ENCODE measurements around the gene MAPK1.
"Not testable (repeated sequence)": the region's sequence is repeated elsewhere in the genome, so short reads cannot be mapped to it uniquely, and the experiment has no call there.

MAPK1 gene

GRCh38 chr22:21791635-21792625 is 75.5 kb downstream of the MAPK1 start:
- FAIRE-seq, result no peak
- DNase-seq (ENCODE audit: low spot score), result no peak

- DNase-seq (ENCODE audit: low spot score); FAIRE-seq: not testable (repeated sequence)
Measured at GRCh38 chr22:21790849-21791610, 76.4 kb downstream of the MAPK1 start.

- no peak for DNase-seq (ENCODE audit: low spot score)
- FAIRE-seq, result no peak
Measured at GRCh38 chr22:21790359-21790758, 77.1 kb downstream of the MAPK1 start.

- FAIRE-seq, result not testable (repeated sequence)
Measured at GRCh38 chr22:21787565-21787964, 79.9 kb downstream of the MAPK1 start.

GRCh38 chr22:21780259-21780658 is 87.2 kb downstream of the MAPK1 start:
- DNase-seq (ENCODE audit: low spot score) (no peak), FAIRE-seq (no peak)

More at GRCh38 chr22:21787565-21787964, 79.9 kb downstream of the MAPK1 start:
- DNase-seq (ENCODE audit: low spot score), result not testable (repeated sequence)

- FAIRE-seq (no peak), DNase-seq (ENCODE audit: low spot score) (no peak)
Measured at GRCh38 chr22:21779444-21779843, 88.0 kb downstream of the MAPK1 start.

- FAIRE-seq (peak; percentile 60), DNase-seq (ENCODE audit: low spot score) (peak; percentile 38)
Measured at GRCh38 chr22:21778705-21779363, 88.6 kb downstream of the MAPK1 start.

GRCh38 chr22:21771631-21771976 is 95.8 kb downstream of the MAPK1 start:
- DNase-seq (ENCODE audit: low spot score), result no peak
- FAIRE-seq, result no peak

- no peak for DNase-seq (ENCODE audit: low spot score)
- no peak for FAIRE-seq
Measured at GRCh38 chr22:21768435-21768834, 99.0 kb downstream of the MAPK1 start.

- FAIRE-seq (no peak), DNase-seq (ENCODE audit: low spot score) (no peak)
Measured at GRCh38 chr22:21766691-21767462, 100.6 kb downstream of the MAPK1 start.

- FAIRE-seq (no peak), DNase-seq (ENCODE audit: low spot score) (no peak)
Measured at GRCh38 chr22:21765909-21766529, 101.4 kb downstream of the MAPK1 start.

- DNase-seq (ENCODE audit: low spot score), result no peak
- FAIRE-seq, result no peak
Measured at GRCh38 chr22:21764038-21764804, 103.2 kb downstream of the MAPK1 start.

- DNase-seq (ENCODE audit: low spot score) (no peak), FAIRE-seq (no peak)
Measured at GRCh38 chr22:21762712-21763581, 104.5 kb downstream of the MAPK1 start.

GRCh38 chr22:21761994-21762680 is 105.3 kb downstream of the MAPK1 start:
- DNase-seq (ENCODE audit: low spot score) (no peak), FAIRE-seq (no peak)

GRCh38 chr22:21761086-21761485 is 106.4 kb downstream of the MAPK1 start:
- FAIRE-seq (no peak), DNase-seq (ENCODE audit: low spot score) (no peak)

- FAIRE-seq (no peak), DNase-seq (ENCODE audit: low spot score) (no peak)
Measured at GRCh38 chr22:21760640-21761039, 106.8 kb downstream of the MAPK1 start.

- DNase-seq (ENCODE audit: low spot score), result no peak
- FAIRE-seq, result no peak
Measured at GRCh38 chr22:21759646-21760376, 107.6 kb downstream of the MAPK1 start.
